SK-N-SH treated with all-trans-retinoic acid at 6 μM for 48 hours (cell line): ENCODE measurements around the gene TGFBI.
A peak's percentile ranks its signal among the peaks of the same experiment; 100 is the strongest.

Source experiments
- ATAC-seq: fragments of 200-7000 bp; cut with Tn5 transposase; 3 replicates; pipeline ENCODE4 v1.9.1; 2020; ENCODE audit warnings: mild to moderate bottlenecking, moderate library complexity
- ARNTL ChIP-seq: fragments of 450-650 bp; formaldehyde crosslinking; IDR thresholded peaks from 2 replicates; pipeline ENCODE4 v1.5.0; 2020; ENCODE audit warnings: low read depth, mild to moderate bottlenecking, moderate library complexity, borderline replicate concordance
- CSDC2 ChIP-seq: fragments of 250-450 bp; sonication (Bioruptor Pico); IDR thresholded peaks from 2 replicates; pipeline ENCODE4 v1.5.0; 2020; ENCODE audit warnings: mild to moderate bottlenecking, moderate library complexity
- CSRNP3 ChIP-seq: fragments of 250-450 bp; sonication (Bioruptor Pico); IDR thresholded peaks from 2 replicates; pipeline ENCODE4 v1.5.1; 2021; ENCODE audit warnings: mild to moderate bottlenecking, moderate library complexity
- ESRRG ChIP-seq: fragments of 250-450 bp; sonication (Bioruptor Pico); IDR thresholded peaks from 2 replicates; pipeline ENCODE4 v1.6.1; 2021; ENCODE audit warnings: mild to moderate bottlenecking
- GLIS3 ChIP-seq: fragments of 250-450 bp; sonication (Bioruptor Pico); IDR thresholded peaks from 2 replicates; pipeline ENCODE4 v1.5.0; 2020; ENCODE audit warnings: mild to moderate bottlenecking, moderate library complexity
- ISL1 ChIP-seq: fragments of 250-450 bp; sonication (Bioruptor Pico); IDR thresholded peaks from 2 replicates; pipeline ENCODE4 v2.1.2; 2022; ENCODE audit warnings: mild to moderate bottlenecking, moderate library complexity
- OSR1 ChIP-seq: fragments of 250-450 bp; sonication (Bioruptor Pico); IDR thresholded peaks from 2 replicates; pipeline ENCODE4 v1.8.0; 2022; ENCODE audit warnings: moderate library complexity, mild to moderate bottlenecking, inconsistent platforms
- RARB ChIP-seq: fragments of 250-450 bp; sonication (Bioruptor Pico); IDR thresholded peaks from 2 replicates; pipeline ENCODE4 v1.8.0; 2021; ENCODE audit warnings: mild to moderate bottlenecking, moderate library complexity
- SNAI2 ChIP-seq: fragments of 250-450 bp; sonication (Bioruptor Pico); IDR thresholded peaks from 2 replicates; pipeline ENCODE4 v1.5.0; 2020; ENCODE audit warnings: mild to moderate bottlenecking, moderate library complexity
- TCF4 ChIP-seq: fragments of 250-450 bp; sonication (Bioruptor Pico); IDR thresholded peaks from 2 replicates; pipeline ENCODE4 v1.8.0; 2021; ENCODE audit warnings: mild to moderate bottlenecking, moderate library complexity, borderline replicate concordance
- TOX ChIP-seq: fragments of 250-450 bp; sonication (Bioruptor Pico); IDR thresholded peaks from 2 replicates; pipeline ENCODE4 v1.8.0; 2021; ENCODE audit warnings: mild to moderate bottlenecking, moderate library complexity, borderline replicate concordance
- ZC3H10 ChIP-seq: fragments of 250-450 bp; sonication (Bioruptor Pico); IDR thresholded peaks from 2 replicates; pipeline ENCODE4 v1.5.1; 2021; ENCODE audit warnings: mild to moderate bottlenecking, moderate library complexity
- ZFP3 ChIP-seq: fragments of 250-450 bp; sonication (Bioruptor Pico); IDR thresholded peaks from 2 replicates; pipeline ENCODE4 v1.5.0; 2020; ENCODE audit warnings: mild to moderate bottlenecking, moderate library complexity
- ZFP30 ChIP-seq: fragments of 450-650 bp; formaldehyde crosslinking; IDR thresholded peaks from 2 replicates; pipeline ENCODE4 v1.5.0; 2022; ENCODE audit warnings: mild to moderate bottlenecking, moderate library complexity
- ZNF565 ChIP-seq: fragments of 450-650 bp; formaldehyde crosslinking; conservative IDR thresholded peaks from 2 replicates; pipeline ENCODE4 v1.5.0; 2020; ENCODE audit warnings: low read depth, mild to moderate bottlenecking, moderate library complexity
- ZNF70 ChIP-seq: fragments of 450-650 bp; formaldehyde crosslinking; IDR thresholded peaks from 2 replicates; pipeline ENCODE4 v1.5.0; 2020; ENCODE audit warnings: mild to moderate bottlenecking, moderate library complexity
- ZNF8 ChIP-seq: fragments of 450-650 bp; formaldehyde crosslinking; IDR thresholded peaks from 2 replicates; pipeline ENCODE4 v1.5.0; 2020; ENCODE audit warnings: mild to moderate bottlenecking, moderate library complexity
- TF ChIP-seq, protein P1 (sequence below): fragments of 250-450 bp; sonication (Bioruptor Pico); IDR thresholded peaks from 2 replicates; pipeline ENCODE4 v1.5.0; 2020; ENCODE audit warnings: mild to moderate bottlenecking, moderate library complexity
- TF ChIP-seq, protein P2 (sequence below): fragments of 250-450 bp; sonication (Bioruptor Pico); IDR thresholded peaks from 2 replicates; pipeline ENCODE4 v1.8.0; 2020; ENCODE audit warnings: mild to moderate bottlenecking, moderate library complexity, borderline replicate concordance
- TF ChIP-seq, protein P3 (sequence below): fragments of 250-450 bp; sonication (Bioruptor Pico); IDR thresholded peaks from 2 replicates; pipeline ENCODE4 v1.8.0; 2021; ENCODE audit warnings: low read depth, mild to moderate bottlenecking, moderate library complexity, borderline replicate concordance
- TF ChIP-seq, protein P4 (sequence below): fragments of 250-450 bp; sonication (Bioruptor Pico); IDR thresholded peaks from 2 replicates; pipeline ENCODE4 v1.5.1; 2020; ENCODE audit warnings: low read depth, mild to moderate bottlenecking, moderate library complexity

The TGFBI gene

GRCh38 chr5:136006761-136007251 lies 22.0 kb upstream of the TGFBI start:
- TF ChIP-seq, protein P1, sequence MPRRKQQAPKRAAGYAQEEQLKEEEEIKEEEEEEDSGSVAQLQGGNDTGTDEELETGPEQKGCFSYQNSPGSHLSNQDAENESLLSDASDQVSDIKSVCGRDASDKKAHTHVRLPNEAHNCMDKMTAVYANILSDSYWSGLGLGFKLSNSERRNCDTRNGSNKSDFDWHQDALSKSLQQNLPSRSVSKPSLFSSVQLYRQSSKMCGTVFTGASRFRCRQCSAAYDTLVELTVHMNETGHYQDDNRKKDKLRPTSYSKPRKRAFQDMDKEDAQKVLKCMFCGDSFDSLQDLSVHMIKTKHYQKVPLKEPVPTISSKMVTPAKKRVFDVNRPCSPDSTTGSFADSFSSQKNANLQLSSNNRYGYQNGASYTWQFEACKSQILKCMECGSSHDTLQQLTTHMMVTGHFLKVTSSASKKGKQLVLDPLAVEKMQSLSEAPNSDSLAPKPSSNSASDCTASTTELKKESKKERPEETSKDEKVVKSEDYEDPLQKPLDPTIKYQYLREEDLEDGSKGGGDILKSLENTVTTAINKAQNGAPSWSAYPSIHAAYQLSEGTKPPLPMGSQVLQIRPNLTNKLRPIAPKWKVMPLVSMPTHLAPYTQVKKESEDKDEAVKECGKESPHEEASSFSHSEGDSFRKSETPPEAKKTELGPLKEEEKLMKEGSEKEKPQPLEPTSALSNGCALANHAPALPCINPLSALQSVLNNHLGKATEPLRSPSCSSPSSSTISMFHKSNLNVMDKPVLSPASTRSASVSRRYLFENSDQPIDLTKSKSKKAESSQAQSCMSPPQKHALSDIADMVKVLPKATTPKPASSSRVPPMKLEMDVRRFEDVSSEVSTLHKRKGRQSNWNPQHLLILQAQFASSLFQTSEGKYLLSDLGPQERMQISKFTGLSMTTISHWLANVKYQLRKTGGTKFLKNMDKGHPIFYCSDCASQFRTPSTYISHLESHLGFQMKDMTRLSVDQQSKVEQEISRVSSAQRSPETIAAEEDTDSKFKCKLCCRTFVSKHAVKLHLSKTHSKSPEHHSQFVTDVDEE (CRISPR knock-in tag) = no peak
- TF ChIP-seq CSDC2 (CRISPR knock-in tag) (0 out of 2 replicates have a peak, but pooled peaks have one; percentile 42), ZFP30 (CRISPR knock-in tag) (no peak), ISL1 (peak; percentile 39), OSR1 (CRISPR knock-in tag) (0 out of 2 replicates have a peak, but pooled peaks have one; percentile 21), TOX (no peak), ZC3H10 (no peak), ESRRG (no peak), ARNTL (CRISPR knock-in tag) (no peak), ZNF70 (CRISPR knock-in tag) (no peak)
- TF ChIP-seq, protein P2, sequence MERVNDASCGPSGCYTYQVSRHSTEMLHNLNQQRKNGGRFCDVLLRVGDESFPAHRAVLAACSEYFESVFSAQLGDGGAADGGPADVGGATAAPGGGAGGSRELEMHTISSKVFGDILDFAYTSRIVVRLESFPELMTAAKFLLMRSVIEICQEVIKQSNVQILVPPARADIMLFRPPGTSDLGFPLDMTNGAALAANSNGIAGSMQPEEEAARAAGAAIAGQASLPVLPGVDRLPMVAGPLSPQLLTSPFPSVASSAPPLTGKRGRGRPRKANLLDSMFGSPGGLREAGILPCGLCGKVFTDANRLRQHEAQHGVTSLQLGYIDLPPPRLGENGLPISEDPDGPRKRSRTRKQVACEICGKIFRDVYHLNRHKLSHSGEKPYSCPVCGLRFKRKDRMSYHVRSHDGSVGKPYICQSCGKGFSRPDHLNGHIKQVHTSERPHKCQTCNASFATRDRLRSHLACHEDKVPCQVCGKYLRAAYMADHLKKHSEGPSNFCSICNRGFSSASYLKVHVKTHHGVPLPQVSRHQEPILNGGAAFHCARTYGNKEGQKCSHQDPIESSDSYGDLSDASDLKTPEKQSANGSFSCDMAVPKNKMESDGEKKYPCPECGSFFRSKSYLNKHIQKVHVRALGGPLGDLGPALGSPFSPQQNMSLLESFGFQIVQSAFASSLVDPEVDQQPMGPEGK (CRISPR knock-in tag) = no peak
- TF ChIP-seq, protein P3, sequence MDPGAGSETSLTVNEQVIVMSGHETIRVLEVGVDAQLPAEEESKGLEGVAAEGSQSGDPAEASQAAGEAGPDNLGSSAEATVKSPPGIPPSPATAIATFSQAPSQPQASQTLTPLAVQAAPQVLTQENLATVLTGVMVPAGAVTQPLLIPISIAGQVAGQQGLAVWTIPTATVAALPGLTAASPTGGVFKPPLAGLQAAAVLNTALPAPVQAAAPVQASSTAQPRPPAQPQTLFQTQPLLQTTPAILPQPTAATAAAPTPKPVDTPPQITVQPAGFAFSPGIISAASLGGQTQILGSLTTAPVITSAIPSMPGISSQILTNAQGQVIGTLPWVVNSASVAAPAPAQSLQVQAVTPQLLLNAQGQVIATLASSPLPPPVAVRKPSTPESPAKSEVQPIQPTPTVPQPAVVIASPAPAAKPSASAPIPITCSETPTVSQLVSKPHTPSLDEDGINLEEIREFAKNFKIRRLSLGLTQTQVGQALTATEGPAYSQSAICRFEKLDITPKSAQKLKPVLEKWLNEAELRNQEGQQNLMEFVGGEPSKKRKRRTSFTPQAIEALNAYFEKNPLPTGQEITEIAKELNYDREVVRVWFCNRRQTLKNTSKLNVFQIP = no peak
- peak; percentile 66 for ATAC-seq

DNA sequence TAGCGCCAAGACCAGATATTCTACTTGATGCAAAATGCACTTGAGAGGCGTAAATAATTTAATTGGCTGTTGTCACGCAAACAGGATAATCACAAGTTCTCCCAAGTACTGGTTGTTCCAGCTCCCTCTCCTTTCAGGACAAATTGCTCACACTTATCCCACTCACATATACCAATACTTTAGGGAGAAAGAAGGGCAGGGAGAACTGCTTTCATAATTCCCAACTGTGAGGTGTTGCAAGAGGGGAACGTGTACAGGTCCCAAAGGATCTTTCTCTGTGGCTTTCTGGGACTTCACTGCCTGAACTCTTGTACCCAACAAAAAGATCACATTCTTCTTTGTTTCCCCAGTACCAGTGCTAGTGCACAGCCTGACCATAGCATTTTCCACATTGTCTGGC lies 21.5 kb upstream of the TGFBI start:
- TF ChIP-seq, protein P4, sequence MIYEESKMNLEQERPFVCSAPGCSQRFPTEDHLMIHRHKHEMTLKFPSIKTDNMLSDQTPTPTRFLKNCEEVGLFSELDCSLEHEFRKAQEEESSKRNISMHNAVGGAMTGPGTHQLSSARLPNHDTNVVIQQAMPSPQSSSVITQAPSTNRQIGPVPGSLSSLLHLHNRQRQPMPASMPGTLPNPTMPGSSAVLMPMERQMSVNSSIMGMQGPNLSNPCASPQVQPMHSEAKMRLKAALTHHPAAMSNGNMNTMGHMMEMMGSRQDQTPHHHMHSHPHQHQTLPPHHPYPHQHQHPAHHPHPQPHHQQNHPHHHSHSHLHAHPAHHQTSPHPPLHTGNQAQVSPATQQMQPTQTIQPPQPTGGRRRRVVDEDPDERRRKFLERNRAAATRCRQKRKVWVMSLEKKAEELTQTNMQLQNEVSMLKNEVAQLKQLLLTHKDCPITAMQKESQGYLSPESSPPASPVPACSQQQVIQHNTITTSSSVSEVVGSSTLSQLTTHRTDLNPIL (CRISPR knock-in tag) = no peak
- TF ChIP-seq OSR1 (CRISPR knock-in tag) = no peak
- TF ChIP-seq ZFP3 = no peak
- TF ChIP-seq, protein P2 (CRISPR knock-in tag) = no peak
- no peak for TF ChIP-seq ZFP30 (CRISPR knock-in tag)
- no peak for TF ChIP-seq ZNF70 (CRISPR knock-in tag)
- no peak for TF ChIP-seq ZNF565
- TF ChIP-seq GLIS3 (CRISPR knock-in tag) = no peak
- no peak for TF ChIP-seq CSRNP3
- TF ChIP-seq ARNTL (CRISPR knock-in tag) = no peak
- TF ChIP-seq ZC3H10 = no peak
- no peak for TF ChIP-seq RARB (CRISPR knock-in tag)
- TF ChIP-seq SNAI2 = no peak
- TF ChIP-seq, protein P3 = no peak
- no peak for TF ChIP-seq TOX
- TF ChIP-seq ESRRG = no peak
- no peak for TF ChIP-seq ZNF8
- TF ChIP-seq ISL1 = no peak
- no peak for TF ChIP-seq TCF4 (CRISPR knock-in tag)
- TF ChIP-seq CSDC2 (CRISPR knock-in tag) = no peak
- ATAC-seq = no peak
